ENCODE results near the gene SP3.

- TF ChIP-seq, protein P1, sequence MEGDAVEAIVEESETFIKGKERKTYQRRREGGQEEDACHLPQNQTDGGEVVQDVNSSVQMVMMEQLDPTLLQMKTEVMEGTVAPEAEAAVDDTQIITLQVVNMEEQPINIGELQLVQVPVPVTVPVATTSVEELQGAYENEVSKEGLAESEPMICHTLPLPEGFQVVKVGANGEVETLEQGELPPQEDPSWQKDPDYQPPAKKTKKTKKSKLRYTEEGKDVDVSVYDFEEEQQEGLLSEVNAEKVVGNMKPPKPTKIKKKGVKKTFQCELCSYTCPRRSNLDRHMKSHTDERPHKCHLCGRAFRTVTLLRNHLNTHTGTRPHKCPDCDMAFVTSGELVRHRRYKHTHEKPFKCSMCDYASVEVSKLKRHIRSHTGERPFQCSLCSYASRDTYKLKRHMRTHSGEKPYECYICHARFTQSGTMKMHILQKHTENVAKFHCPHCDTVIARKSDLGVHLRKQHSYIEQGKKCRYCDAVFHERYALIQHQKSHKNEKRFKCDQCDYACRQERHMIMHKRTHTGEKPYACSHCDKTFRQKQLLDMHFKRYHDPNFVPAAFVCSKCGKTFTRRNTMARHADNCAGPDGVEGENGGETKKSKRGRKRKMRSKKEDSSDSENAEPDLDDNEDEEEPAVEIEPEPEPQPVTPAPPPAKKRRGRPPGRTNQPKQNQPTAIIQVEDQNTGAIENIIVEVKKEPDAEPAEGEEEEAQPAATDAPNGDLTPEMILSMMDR (IDR thresholded peaks at IDR 0.05) = no peak
- no peak for TF ChIP-seq EHMT2 (IDR thresholded peaks at IDR 0.05; ENCODE audit: low read depth)
- TF ChIP-seq MYC (IDR thresholded peaks at IDR 0.05; ENCODE audit: borderline replicate concordance, low read length) = no peak
- TF ChIP-seq POLR2A (IDR thresholded peaks at IDR 0.05; ENCODE audit: low read length) = no peak
- TF ChIP-seq ESRRA (IDR thresholded peaks at IDR 0.05; ENCODE audit: borderline replicate concordance, low read length) = no peak
- no peak for TF ChIP-seq POLR2AphosphoS2 (conservative IDR thresholded peaks at IDR 0.05; ENCODE audit: low read length)
- no peak for TF ChIP-seq HMGXB4 (CRISPR knock-in tag; IDR thresholded peaks at IDR 0.05; ENCODE audit: borderline replicate concordance)
- no peak for TF ChIP-seq EP300 (IDR thresholded peaks at IDR 0.05)
- TF ChIP-seq CHD2 (IDR thresholded peaks at IDR 0.05; ENCODE audit: low read length, partially characterized antibody) = no peak
- TF ChIP-seq RAD21 (conservative IDR thresholded peaks at IDR 0.05 in 1 of 2, IDR thresholded peaks at IDR 0.05 in 1 of 2) = no peak
These were observed 23.6 kb downstream of the SP3 start for GRCh38 chr2:173941567-173941966.
